Measurements from ENCODE around the gene SORBS2.

SORBS2 gene

DNA sequence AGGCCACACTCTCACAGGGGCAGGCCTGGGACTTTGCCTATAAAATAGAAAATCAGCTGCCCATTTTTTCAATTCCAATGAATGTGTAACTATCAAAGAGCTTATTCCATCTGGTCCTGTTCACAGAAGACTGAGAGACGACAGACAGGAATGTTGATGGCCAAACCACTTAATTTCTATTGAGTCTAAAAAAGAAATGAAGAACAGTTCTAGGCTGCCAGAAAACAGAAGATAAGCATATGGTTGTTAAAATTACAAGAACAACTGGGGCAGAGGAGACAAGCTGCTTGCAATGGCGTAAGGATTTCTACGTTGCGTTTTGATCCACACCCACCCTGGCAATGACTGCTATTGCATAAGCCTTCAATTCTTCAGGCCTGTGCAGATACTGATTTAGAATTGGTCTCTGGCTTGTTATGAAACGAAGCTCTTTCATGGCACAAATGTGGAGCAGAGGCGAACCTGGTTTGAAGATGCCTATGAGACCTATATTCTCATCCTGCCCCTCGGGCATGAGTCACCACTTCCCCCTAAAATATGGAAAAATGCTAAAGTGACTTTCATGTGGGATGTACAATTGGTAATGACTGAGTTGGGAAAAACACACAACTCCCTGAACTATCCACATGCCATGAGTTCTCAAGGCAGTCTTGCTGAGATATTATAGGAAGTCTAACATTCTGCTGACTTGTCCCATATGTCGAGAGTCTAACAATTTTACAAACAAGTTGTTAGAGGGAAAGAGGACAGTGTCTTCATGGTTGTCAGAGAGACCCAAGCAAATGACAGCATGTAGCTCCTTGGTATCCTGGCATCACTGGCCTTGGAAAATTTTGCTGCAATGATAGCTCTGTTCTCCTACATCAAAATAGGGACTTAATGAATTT lies 37.9 kb upstream of the SORBS2 start:
- TF ChIP-seq, protein P1, sequence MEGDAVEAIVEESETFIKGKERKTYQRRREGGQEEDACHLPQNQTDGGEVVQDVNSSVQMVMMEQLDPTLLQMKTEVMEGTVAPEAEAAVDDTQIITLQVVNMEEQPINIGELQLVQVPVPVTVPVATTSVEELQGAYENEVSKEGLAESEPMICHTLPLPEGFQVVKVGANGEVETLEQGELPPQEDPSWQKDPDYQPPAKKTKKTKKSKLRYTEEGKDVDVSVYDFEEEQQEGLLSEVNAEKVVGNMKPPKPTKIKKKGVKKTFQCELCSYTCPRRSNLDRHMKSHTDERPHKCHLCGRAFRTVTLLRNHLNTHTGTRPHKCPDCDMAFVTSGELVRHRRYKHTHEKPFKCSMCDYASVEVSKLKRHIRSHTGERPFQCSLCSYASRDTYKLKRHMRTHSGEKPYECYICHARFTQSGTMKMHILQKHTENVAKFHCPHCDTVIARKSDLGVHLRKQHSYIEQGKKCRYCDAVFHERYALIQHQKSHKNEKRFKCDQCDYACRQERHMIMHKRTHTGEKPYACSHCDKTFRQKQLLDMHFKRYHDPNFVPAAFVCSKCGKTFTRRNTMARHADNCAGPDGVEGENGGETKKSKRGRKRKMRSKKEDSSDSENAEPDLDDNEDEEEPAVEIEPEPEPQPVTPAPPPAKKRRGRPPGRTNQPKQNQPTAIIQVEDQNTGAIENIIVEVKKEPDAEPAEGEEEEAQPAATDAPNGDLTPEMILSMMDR (IDR thresholded peaks at IDR 0.05; ENCODE audit: low read depth, low read length, missing control alignments), result no peak
- in situ Hi-C loops (cut with HindIII; ENCODE audit: low pct_ligation_motif_present, low sequenced_read_pairs), result no loop called here

DNA sequence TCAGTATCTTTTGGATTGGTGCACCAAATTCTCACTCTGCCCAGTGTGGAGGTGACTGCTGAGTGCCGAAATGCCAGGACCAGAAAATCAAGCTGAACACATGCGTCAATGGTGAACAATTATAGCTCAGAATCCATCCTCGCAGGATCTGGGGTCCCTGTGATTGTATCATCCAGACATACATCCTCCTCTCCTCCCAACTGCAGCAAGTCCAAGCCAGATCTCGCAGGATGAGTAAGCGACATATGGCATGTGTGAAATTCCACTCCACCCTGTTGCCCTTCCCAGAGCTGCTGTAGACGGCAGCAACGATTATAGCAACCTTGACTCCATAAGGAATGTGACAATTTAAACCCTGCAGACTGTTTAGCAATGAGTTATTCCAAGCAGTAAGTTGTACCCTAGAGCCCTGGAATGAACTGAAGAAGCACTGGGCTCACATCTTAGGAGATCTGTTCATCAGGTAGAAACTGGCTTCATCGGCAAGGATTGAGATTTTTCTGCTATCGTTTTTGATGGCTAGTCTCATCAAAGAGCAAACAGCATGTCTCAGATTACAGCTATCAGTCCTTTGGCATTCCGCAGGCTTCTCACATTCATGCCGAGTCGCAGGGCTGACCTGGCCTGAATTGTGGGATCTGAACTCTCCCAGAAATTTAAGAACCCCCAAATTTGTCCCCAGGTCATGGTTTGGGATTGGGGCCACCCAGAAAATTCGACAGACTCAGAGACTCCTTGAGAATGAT lies 35.5 kb upstream of the SORBS2 start:
- H3K27ac ChIP-seq, result peak overlapping the region; percentile 89
- H3K36me3 ChIP-seq (replicated peaks), result no peaks in the 10 kb centered on the region
- TF ChIP-seq, protein P1 (IDR thresholded peaks at IDR 0.05; ENCODE audit: low read depth, low read length, missing control alignments), result no peak
- peak; percentile 94 for DNase-seq
- in situ Hi-C loops (cut with HindIII; ENCODE audit: low pct_ligation_motif_present, low sequenced_read_pairs), result no loop called here
- no peak overlapping the region for H3K4me3 ChIP-seq (ENCODE audit: low read depth, low read length)
- H3K27me3 ChIP-seq (replicated peaks), result no peaks in the 10 kb centered on the region

More for the DNA sequence above, 37.9 kb upstream of the SORBS2 start:
- H3K4me3 ChIP-seq (ENCODE audit: low read depth, low read length), result no peak overlapping the region
- no peak for DNase-seq
- H3K27ac ChIP-seq, result no peak overlapping the region
- no peaks in the 10 kb centered on the region for H3K27me3 ChIP-seq (replicated peaks)
- no peaks in the 10 kb centered on the region for H3K36me3 ChIP-seq (replicated peaks)

DNA sequence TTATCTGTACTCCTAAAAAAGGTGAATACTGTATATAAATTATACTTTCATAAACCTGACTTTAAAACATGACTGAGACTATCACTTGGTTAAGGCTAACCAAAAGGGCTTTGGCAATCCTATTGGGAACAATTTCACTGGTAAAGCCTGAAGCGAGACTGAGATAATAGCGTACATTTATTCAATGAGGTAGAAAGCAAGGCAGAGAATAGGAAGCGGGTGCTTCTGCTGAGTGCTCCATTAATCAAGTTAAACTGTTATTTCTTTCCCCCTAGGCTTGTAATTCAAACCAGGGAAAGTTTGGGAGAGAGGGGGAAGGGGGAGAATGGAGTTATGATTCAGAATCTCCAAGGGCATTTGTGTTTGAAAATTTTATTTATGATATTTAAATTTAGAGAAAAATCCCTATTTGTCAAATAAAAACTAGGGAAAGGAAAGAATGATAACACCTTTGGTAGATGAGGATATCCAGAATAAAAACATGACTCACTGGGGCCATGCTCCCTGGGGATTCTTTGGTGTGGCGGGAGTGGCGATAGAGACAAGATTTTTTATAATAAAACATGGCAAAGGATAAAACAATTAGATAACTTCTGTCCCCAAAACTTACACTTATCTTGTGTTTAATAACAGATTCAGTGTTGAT lies 34.6 kb upstream of the SORBS2 start:
- Histone ChIP-seq H3K27ac (peak overlapping the region; percentile 89), H3K27me3 (replicated peaks) (no peaks in the 10 kb centered on the region), H3K36me3 (replicated peaks) (no peaks in the 10 kb centered on the region), H3K4me3 (ENCODE audit: low read depth, low read length) (no peak overlapping the region)
- in situ Hi-C loops (cut with HindIII; ENCODE audit: low pct_ligation_motif_present, low sequenced_read_pairs), result no loop called here
- DNase-seq, result peak; percentile 52
- TF ChIP-seq, protein P1 (IDR thresholded peaks at IDR 0.05; ENCODE audit: low read depth, low read length, missing control alignments), result no peak

DNA sequence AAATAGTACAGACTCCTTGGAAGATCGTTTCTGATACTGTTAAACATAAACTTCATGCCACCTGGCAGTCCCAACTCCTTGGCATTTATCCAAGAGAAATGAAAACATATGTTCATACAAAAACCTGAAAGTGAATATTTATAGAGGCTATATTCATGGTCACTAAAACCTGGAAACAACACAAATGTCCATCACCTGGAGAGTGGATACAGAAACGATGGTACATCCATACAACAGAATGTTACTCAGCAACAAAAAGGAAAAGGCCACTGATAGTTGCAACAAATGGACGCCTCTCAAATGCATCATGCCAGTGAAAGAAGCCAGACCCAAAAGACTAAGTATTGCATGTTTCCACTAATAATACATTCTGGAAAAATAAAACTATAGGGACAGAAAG lies 34.0 kb upstream of the SORBS2 start:
- Histone ChIP-seq H3K27me3 (replicated peaks) (no peaks in the 10 kb centered on the region), H3K4me3 (ENCODE audit: low read depth, low read length) (no peak overlapping the region), H3K27ac (no peak overlapping the region), H3K36me3 (replicated peaks) (no peaks in the 10 kb centered on the region)
- TF ChIP-seq, protein P1 (IDR thresholded peaks at IDR 0.05; ENCODE audit: low read depth, low read length, missing control alignments), result no peak
- in situ Hi-C loops (cut with HindIII; ENCODE audit: low pct_ligation_motif_present, low sequenced_read_pairs), result no loop called here
- DNase-seq, result no peak

DNA sequence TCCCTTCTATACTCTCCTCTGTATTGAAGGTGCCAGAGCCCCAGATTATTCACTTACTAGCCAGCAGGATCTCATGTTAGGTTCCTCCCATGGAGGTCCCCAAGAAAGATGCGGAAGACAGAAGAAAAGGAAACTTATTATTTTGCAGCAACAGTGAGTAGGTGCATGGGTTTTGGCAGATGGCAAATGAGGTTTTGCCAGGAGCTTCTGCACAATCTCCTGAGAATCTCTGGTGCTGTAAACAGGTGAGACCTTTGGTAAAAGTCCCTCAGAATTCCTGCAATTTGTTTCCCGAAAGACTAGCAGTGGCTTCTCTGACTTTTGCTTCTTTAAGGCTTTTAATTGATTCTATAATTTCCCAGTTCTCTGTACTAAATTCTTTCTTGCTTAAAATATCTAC lies 29.5 kb upstream of the SORBS2 start:
- Histone ChIP-seq H3K4me3 (ENCODE audit: low read depth, low read length) (no peak overlapping the region), H3K27ac (no peak overlapping the region), H3K27me3 (replicated peaks) (no peaks in the 10 kb centered on the region), H3K36me3 (replicated peaks) (no peaks in the 10 kb centered on the region)
- in situ Hi-C loops (cut with HindIII; ENCODE audit: low pct_ligation_motif_present, low sequenced_read_pairs), result no loop called here
- TF ChIP-seq, protein P1 (IDR thresholded peaks at IDR 0.05; ENCODE audit: low read depth, low read length, missing control alignments), result no peak
- DNase-seq, result no peak

All from brain microvascular endothelial cell (primary cell).